GM21529 (cell line): ENCODE results near the gene ZNF431.
"Not testable (repeated sequence)": the region's sequence is repeated elsewhere in the genome, so short reads cannot be mapped to it uniquely, and the experiment has no call there.

Source experiments
- ATAC-seq: cut with Tn5 transposase; IDR thresholded peaks from one replicate; pipeline ENCODE4 v1.9.1; 2021; ENCODE audit not compliant: unreplicated experiment

Gene ZNF431

DNA sequence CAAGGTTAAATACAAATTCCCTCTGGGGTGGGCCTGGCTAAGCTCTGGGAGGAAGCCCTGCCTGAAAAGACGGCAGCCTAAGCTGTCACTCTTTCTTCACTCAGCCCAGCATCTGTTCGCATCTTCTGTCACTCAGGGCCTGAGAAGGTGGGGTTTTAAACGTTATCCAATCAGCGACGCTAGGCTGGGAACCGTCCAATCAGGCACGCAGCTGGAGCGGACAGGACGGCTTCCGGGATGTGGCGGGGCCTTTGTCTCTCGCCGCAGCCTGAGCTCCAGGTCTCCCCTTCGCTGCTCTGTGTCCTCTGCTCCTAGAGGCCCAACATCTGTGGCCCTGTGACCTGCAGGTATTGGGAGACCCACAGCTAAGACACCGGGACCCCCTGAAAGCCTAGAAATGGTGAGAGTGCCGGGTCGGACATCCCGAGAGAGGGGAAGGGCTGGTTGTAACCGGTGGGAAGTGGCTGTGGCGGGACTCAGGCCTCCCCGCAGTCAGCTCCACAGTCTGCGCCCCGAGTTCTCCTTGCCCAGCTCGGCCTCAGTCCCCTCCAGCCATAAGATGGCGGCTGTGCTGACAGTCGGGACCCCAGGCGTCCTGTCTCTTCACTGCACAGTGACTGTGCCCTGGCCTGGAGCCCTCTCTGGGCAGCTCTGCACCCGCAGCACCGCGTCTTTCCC is at the start of gene ZNF431:
Gene ZNF431 (plus strand): TSS at position 254 of the 678 bp plus-strand sequence. CDS start 144 bp downstream, at position 398.
- peak; percentile 98 for ATAC-seq

DNA sequence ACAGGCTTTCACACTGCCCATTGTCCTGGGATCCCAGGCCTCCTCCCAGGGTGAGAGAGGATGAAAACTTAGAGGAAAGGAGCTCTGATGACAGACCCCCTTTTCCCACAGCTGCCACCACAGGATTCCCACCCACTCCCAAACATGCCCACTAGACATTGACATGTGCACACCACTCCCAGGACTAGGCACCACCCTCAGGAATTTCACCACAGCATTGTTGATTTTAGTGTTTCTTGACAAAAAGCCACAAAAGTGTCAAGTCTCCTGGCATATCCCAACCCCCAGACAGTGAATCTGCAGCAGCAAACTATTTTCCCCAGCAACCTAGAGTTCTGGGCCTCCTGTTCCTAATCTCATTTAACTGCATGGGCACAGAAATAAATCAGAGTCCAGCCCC is 49.7 kb upstream of the ZNF431 start:
- no peak for ATAC-seq

DNA sequence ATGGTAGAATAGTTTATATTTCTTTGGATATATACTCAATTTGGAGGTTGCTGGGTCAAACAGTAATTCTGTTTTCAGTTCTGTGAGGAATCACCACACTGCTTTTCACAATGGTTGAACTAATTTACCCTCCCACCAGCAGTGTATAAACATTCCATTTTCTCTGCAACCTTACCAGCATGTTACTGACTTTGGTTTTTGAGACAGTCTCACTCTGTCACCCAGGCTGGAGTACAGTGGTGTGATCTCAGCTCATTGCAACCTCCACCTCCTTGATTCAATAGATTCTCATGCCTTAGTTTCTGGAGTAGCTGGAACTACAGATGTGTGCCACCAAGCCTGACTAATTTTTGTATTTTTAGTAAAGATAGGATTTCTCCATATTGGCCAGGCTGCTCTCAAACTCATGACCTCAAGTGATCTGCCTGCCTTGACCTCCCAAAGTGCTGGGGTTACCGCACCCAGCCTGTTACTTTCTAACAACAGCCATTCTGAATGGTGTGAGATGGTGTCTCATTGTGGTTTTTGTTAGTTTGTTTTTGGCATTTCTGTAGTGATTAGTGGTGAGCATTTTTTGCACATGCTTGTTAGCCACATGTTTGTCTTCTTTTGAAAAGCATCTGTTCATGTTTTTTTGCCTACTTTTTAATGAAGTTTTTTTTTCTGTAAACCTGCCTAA is 47.4 kb upstream of the ZNF431 start:
- no peak for ATAC-seq

DNA sequence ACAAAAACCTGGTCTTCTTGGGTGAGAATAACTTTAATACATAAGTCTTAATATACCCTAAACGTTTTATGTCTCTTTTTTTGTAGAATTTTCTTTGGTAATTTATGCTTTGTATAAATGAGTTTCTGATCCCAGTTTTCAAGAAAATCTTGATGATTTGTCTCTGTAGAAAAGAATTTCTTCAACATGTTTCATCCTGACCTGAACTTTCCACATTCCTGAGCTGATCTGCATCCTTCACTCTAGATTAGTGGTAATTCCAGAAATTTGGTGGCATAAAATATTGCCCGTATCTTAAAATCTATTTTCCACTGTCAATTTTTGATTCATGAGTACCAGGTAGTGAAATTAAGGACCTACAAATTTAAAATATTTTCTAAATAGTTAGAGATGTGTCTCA is 43.5 kb upstream of the ZNF431 start:
- no peak for ATAC-seq

DNA sequence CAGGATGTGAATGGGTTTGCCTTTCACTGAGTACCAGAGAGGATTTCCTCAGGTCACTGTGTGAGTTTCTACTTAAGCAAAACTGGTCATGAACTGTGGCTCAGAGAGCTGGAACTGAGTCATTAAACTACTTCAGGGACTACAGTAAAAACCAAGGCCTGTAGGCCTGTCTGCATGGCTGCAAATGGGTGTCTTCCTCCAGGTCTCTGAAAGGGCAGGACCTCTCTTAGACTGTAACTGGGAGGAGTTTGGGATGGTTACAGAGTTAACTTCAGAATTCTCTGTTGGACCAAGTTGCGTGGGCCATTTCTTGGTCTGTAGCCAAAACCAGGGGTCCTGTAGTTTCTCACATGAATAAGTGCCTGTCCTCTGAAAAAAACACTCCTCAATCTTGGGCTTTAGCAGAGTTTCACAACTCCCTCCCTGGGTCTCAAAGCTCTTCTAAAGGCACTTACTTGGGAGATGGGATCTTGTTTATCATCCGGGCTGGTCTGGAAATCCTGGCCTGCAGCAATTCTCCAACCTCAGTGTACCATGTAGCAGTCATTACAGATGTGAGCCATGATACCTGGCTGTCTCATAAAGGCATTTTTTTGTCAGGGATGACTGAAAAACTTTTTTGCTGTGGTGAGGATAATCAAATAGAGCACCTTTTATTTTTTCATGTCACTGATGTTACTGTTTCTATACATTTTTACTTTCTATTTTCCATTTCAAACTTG is 40.2 kb upstream of the ZNF431 start:
- ATAC-seq: no peak

DNA sequence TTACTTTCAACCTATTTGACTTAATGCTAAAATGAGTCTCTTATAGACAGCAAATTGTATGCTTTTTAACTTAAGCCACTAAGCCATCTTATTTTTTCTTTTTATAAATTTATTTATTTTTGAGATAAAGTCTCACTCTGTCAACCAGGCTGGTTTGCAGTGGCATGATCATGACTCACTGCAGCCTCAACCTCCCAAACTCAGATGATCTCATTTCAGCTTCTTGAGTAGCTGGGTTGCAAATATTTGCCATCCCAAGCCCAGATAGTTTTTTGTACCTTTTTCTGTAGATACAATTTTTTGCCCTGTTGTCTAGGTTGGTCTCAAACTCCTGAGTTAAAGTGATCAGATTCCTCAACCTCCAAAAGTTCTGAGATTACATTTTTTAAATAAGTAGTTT is 32.7 kb upstream of the ZNF431 start:
- ATAC-seq: no peak

DNA sequence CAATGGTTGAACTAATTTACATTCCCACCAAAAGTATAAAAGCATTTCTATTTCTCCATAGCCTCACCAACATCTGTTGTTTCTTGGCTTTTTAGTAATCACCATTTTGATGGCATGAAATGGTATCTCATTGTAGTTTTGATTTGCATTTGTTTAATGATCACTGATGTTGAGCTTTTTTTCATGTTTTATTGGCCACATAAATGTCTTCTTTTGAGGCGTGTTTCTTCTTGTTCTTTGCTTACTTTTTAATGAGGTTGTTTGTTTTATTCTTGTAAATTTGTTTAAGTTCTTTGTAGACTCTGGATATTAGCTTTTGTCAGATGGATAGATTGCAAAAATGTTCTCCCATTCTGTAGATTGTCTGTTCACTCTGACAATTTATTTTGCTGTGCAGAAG is 31.7 kb upstream of the ZNF431 start:
- no peak for ATAC-seq

DNA sequence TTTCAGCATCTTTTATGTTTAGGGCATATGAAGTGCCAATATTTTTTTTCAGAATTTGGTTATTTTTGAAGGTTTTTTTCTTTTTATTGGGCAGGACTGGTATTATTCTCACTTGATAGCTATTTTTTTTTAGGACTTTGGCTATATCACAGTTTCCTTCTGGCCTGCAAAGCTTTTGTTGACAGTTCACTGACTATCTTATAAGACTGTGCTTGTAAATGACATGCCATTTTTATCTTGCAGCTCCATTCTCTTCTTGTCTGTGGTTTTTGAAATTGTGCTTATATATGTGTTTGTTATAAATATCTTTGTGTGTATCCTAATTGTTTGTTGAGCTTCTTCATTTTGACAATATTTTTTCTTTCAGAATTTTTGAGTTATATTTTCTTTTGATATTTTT is 26.4 kb upstream of the ZNF431 start:
- ATAC-seq: no peak

DNA sequence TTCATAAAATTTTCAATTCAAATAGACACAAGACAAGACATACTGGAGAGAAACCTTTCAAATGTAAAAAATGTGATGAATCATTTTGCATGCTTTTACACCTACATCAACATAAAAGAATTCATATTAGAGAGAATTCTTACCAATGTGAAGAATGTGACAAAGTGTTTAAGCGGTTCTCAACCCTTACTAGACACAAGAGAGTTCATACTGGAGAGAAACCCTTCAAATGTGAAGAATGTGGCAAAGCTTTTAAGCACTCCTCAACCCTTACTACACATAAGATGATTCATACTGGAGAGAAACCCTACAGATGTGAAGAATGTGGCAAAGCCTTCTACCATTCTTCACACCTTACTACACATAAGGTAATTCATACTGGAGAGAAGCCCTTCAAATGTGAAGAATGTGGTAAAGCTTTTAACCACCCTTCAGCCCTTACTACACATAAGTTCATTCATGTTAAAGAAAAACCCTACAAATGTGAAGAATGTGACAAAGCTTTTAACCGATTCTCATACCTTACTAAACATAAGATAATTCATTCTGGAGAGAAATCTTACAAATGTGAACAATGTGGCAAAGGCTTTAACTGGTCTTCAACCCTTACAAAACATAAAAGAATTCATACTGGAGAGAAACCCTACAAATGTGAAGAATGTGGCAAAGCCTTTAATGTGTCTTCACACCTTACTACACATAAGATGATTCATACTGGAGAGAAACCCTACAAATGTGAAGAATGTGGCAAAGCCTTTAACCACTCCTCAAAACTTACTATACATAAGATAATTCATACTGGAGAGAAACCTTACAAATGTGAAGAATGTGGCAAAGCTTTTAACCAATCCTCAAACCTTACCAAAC is 24.6 kb upstream of the ZNF431 start:
- ATAC-seq: no peak

DNA sequence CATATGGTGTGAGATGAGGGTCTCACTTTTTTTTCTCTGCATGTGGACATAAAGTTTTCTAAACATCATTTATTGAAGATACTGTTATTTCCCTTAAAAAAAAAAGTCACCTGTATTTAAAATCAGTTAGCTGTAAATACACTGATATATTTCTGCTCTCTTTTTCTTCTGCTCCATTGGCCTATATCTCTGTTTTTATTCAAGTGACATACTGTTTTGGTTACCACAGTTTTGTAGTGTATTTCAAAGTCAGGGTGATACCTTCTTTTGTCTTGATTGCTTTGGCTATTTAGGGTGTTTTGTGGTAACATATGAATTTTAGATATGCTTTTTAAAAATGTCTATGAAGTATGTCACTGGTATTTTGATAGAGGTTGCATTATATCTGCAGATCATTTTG is 15.8 kb upstream of the ZNF431 start:
- ATAC-seq: no peak

DNA sequence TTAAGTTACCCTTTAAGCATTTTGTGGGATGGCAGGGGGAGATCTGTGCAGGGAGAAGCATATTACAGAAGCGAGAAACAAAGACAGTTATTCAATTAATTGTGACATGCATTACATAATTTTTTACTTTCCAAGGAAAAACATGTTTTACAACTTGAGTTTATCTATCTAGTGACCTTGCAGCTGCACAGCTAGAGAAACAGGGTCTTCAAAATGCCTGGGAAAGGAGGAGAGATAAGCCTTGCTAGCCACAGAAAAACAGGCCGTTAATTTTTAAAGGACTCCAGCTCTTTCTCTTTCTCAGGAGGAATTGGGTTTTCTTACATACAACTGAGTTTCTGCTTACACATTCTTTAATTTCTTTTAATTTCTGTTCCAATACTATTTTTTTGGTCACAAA is 14.8 kb upstream of the ZNF431 start:
- no peak for ATAC-seq

DNA sequence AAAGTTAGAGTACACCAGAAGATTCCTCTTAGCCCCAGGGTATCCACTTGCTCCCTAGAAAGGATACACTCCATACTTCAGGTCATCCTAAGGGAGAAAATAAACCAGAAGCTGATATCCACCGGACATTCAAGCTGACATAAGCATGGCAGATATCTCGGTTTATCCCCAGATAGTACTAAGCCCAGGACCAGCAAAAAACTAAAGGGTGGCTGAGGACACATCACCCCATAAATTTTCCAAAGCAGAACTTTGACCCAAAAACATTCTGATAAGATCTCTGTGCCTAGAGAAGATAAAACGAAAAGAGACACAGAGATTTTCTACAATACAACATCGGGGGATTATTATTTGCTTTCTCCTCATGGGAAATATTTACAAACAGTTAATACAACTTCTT is 13.9 kb upstream of the ZNF431 start:
- no peak for ATAC-seq

DNA sequence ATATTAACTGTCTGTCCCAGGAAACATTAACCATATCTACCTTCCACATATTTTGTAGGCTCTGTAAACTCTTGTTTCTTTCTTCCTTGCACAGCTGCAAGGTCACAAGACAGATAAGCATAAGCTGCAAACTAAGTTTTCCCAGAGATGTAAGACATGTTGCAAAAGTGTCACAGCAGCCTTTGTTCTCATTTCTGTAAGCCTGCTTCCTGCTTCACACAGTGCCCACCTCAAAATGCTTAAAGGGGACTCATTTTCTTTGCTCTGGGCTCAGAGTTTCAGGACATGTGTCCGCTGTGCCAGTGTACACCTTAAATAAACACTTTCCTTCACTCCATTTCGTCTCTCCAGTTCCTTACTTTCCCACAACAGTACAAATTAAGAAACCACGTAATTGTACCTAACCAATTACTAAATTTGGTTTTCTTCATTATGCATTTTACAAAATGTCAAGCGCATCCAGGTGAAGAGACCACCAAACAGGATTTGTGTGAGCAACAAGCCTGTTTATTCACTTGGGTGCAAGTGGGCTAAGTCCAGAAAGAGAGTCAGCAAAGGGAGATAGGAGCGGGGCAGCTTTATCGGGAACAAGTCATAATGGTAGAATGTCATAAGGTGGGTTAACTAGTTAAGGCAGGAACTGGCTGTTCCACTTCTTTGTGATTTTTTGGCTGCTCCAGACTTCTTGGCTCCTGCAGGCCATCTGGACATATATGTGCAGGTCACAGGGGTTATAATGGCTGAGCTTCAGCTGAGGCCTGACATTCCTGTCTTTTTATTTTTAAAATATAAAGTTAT is 12.7 kb upstream of the ZNF431 start:
- ATAC-seq: no peak

DNA sequence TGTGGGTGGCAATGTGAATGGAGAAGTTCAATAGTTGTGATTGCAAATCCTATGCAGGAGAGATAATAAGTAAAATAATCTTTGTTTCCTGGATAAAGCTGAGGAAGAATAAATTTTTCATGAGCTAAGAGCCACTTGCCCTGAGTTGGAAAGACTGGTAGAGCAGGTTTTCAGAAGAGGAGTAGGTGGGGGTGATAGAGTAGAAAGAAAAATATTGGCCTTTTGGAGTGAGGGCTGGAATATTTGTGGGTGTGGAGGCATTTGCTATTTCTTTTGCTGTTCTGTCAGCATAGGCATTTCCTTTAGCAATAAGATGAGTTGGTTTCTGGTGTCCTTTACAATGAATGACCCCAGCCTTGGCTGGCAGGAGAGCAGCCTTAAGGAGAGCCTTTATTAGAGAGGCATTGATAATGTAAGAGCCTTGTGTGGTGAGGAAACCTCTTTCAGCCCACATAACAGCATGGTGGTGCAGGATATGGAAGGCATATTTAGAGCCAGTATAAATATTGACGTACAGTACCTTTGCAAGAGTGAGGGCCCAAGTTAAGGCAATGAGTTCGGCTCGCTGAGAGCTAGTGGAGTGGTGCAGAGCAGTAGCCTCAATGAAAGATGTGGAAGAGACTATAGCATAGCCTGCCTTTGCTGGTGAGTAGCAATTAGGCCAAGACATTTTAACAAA is 11.6 kb upstream of the ZNF431 start:
- no peak for ATAC-seq

DNA sequence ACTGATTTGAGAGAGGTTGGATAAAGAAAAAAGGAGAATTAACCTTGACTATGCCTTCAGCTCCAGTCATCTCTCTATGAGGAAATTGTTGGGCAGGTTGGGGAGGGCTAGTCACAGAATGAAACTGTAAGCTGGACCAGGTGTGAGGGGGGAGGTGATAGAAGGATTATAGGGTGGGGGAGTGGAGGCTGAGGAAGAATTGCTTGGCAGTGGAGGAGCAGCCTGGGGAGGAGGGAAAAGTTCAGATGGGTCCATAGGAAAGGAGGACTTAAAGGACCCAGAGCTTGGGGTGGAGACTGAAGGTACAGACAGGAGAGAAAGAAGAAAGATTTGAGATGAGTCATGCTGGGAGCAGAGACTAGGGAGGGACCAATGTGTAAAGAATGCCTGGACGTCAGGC is 8.2 kb upstream of the ZNF431 start:
- ATAC-seq: no peak

DNA sequence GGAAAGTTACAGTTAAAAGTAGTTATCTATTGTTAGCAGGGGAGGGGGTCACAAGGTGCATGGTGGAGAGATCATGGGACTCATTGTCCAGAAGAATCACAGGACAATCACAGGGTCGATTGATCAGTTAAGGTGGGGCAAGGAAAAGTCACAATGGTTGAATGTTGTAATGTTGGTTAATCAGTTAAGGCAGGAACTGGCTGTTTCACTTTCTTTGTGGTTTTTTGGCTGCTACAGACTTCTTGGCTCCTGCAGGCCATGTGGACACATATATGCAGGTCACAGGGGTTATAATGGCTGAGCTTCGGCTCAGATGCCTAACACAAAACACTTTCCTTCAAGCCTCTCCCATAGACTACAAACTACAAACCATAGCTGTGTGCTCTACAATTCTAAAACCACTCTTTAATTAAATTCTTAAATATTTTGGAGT is 6.9 kb upstream of the ZNF431 start:
- no peak for ATAC-seq

DNA sequence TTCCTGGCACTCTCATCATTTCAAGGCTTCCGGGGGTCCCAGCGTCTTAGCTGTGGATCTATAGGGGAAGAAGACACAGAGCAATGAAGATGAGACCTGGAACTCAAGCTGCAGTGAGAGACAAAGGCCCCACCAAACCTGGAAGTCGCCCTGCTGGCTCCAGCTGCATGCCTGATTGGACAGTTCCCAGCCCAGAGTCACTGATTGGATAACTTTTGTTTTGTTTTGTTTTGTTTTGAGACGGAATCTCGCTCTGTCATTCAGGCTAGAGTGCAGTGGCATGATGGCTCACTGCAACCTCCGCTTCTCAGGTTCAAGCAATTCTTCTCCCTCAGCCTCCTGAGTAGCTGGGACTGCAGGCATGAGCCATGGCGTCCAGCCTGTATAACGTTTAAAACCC is 6.4 kb upstream of the ZNF431 start:
- ATAC-seq: no peak

DNA sequence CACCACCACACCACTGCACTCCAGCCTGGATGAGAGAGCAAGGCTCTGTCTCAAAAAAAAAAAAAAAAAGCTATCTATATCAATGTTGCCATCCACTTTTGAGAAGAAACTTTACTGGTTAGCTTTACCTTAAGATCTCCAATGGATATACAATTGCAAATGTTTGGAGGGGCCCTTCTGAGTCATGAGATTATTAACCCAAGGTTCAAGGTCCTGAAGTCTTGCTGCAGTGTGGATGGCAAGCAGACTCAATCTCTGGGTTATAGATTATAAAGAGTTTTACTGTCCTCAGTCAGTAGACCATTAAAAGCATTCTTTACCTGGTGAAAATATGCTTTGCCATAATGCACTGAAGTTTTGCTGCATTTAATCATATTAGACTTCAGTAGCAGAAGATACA is 3.7 kb upstream of the ZNF431 start:
- ATAC-seq: no peak

DNA sequence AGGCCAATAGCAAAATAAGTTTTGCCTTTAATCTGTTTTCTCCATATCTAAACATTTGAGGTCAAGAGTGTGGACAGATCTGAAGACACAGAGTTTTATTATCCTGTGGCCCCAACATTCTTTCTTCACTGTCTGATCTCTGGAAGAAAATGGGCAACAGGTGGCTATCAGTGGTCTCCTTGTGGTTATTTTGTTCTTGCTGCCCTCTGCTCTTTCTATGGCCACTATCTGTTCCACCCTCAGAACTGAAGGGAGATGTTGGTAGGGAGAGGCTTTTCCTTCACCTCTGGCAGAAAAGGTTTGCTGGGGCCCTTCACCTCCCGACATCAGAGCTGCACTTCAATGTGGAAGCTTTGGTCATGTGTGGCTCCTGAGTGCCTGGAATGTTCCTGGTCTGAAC is 834 bp upstream of the ZNF431 start:
- not testable (repeated sequence) for ATAC-seq

DNA sequence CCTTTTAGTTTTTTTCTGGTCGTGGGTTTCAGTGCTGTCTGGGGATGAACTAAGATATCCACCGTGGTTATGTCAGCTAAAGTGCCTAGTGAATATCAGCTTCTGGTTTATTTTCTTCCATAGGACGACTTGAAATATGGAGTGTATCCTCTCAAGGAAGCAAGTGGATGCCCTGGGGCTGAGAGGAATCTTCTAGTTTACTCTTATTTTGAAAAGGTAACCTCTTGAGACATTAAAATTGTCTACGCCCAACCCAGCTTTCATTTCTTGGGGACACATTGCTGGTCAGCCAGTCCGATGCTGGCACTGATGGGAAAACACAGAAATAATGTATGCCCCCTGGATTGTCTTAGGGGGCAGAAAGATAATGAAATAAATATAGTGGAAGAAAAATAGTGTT is 1.6 kb downstream of the ZNF431 start:
- ATAC-seq: no peak
